RCC 7860 (cell line): ENCODE data around the gene CDK5.

Source experiments
- DNase-seq: peaks from one replicate; pipeline ENCODE4 v3.0.0-alpha.2; 2015; ENCODE audit warnings: low spot score
- FAIRE-seq: peaks from 2 replicates; lab custom pipeline; 2012; peaks lifted over from hg19 to GRCh38; lab: Jason Lieb, UNC

CDK5 gene

DNA sequence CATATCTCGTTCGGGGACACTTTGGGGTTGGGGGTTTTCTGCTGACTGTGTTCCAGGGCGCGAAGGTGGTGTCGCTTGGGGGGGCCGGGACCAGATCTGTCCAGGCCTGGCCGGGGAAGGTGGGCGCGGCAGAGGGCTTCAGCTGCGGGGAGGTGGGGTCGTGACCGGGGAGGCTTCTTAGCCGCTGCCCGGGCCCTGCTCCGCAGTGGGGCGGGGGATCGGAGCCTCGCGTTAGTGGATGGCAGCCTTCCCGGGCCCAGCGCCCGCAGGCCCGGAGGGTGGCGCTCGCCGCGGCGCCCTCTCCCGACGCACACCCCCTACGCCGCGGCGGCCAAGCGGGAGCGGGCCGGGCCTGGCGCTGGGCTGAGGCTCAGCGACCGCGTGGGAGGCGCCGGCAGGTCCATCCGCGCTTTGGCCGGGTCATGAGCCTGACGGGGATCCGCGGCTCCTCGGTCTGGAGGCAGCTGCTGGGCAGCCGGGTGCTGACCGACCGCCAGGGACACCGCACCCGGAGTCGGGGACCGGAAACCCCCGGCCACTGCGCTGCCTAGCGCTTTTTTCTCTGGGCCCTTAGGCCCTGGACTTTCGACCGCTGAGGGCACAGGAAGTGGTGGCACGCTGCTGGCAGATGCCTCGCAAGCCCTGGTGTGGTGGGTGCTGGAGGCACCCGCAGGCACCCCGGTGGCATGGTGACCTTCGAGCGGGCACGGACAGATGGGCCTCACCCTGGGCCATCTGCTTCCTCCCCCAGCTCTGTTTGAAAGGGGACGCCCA is 29.7 kb upstream of the CDK5 start:
- FAIRE-seq (no peak), DNase-seq (peak; percentile 64)

DNA sequence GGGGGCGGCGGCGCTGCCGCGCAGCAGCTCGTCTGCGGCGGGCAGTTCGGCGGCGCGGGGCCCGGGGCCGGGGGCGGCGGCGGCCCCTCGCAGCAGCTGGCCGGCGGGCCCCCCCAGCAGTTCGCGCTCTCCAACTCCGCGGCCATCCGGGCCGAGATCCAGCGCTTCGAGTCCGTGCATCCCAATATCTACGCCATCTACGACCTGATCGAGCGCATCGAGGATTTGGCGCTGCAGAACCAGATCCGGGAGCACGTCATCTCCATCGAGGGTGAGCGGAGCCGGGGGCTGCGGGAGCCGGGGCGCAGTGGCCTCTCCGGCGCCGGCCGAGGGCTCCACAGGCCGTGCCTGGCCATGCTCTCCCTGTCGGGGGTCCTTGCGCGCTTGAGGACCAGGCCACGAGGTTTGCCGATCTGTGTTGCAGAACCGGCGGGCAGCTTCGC is 29.1 kb upstream of the CDK5 start:
- FAIRE-seq = no peak

DNA sequence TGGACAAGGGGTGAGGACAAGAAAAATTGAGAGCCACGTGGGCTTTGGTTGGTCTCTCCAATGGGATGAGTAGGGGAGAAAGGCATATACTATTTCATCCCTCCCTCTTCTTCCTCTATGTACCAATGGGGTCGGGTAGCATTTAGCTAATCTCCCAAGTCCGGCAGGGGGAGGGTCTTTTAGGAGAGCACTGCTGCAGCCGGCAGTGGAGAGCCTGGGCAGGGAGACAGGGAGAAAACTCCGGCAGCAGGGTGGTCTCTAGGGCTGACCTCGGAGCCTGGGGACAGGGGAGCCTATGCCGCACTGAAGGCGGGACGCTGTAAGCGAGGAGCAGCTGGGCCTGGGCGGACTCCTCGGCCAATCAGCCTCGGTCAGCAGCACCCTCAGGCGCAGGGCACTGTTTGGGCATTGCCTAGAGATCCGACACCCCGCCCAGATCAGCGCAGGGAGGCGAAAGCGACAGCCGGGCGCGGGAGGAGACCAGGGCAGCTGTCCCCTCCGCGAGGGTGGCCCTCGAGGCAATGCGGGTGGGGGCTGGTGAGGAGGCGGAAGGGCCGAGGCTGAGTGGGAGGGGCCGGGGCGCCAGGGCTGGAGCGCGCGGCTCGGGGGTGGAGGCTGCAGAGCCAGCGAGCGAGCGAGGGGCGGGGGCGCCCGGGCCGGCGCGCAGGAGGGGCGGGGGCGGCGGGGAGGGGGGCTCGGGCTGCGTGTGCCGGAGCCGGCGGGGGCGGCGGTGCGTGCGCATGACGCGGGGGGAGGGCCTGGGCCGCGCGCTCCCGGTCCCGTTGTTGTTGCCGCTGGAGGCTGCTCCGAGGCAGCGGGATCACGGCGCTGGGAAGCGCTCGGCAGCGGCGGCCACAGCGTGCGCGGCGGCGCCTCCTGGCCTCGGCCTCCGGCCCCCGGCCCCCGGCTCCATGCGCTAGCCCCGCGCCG is 28.3 kb upstream of the CDK5 start, which contains the start of gene AGAP3:
TSS of gene AGAP3 (plus strand) at position 785 of the 930 bp plus-strand sequence. CDS start 267 bp downstream, outside the sequence.
- FAIRE-seq (no peak), DNase-seq (peak; percentile 68)

More for the DNA sequence above, 29.1 kb upstream of the CDK5 start:
- peak; percentile 30 for DNase-seq

DNA sequence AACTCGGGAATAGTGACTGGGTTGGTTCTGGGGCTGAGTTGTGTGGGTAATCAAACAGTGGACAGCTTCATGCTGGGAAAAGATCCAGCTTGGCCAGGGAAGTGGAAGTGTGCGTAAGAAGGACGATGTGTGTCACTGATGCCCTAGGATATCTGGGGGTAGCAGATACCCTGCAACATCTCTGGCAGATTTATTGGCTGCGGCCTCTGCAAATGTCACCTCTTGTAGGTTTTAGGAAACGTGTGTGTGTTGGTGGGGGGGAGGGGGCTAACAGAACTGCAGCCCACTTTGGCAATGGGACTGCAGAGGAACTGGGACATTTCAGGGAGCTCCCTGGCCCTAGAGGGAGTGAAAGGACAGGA is 27.6 kb upstream of the CDK5 start:
- DNase-seq (no peak), FAIRE-seq (no peak)

DNA sequence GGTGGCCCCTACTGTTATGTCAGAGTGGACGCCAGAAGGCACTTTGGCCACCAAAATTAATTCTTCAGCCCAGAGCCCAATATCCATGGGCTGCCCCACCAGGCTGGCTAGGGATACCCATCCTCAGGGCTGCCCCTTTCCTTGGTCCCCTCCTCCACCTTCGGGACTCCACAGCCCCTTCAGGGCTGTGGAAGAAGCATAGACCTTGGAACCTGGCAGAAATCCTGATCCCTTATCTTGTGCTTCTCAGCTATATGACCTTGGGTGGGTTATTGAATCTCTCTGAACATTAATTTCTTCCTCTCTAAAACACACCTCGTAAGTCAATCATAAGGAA is 26.1 kb upstream of the CDK5 start:
- DNase-seq = no peak

DNA sequence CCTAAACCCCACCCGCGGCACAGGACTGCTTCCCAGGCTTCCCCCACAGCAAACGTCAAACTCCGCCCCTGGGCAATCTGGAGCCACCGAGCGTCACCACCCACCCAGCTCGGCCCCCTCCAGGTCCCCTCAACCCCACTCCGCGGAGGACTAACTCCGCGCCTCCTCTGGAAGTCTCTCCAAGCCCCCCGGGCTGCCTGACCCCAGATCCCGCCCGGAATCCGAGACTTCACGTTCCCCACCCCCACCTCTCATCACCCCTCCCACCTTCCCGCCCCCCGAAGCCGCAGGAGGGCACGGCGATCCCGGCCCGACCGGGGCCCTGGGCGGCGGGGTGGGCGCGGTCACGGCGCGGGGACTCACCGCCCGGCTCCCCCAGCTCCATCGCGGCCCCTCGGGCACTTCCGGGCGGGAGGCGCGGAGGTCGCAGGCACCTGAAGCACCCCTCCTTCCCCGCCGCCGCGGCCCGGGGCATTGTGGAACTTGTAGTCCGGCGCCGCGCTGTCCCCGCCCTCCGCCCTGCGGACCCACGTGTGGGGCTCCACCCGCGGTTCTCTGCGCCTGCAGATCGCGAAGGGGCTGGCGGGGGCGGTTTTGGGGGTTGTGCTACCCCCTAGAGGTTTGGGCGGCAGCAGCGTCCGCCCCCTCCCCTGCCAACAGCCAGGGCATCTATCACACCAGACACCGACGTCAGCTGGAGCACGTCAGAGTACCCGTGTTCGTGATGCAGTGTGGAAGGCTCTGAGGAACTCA is 25.6 kb upstream of the CDK5 start, which contains the start of gene TMUB1:
TSS of gene TMUB1 (minus strand) at position 423 of the 753 bp plus-strand sequence. CDS start 930 bp downstream, outside the sequence.
- FAIRE-seq (no peak), DNase-seq (peak; percentile 46)

More for the DNA sequence above, 26.1 kb upstream of the CDK5 start:
- no peak for FAIRE-seq

DNA sequence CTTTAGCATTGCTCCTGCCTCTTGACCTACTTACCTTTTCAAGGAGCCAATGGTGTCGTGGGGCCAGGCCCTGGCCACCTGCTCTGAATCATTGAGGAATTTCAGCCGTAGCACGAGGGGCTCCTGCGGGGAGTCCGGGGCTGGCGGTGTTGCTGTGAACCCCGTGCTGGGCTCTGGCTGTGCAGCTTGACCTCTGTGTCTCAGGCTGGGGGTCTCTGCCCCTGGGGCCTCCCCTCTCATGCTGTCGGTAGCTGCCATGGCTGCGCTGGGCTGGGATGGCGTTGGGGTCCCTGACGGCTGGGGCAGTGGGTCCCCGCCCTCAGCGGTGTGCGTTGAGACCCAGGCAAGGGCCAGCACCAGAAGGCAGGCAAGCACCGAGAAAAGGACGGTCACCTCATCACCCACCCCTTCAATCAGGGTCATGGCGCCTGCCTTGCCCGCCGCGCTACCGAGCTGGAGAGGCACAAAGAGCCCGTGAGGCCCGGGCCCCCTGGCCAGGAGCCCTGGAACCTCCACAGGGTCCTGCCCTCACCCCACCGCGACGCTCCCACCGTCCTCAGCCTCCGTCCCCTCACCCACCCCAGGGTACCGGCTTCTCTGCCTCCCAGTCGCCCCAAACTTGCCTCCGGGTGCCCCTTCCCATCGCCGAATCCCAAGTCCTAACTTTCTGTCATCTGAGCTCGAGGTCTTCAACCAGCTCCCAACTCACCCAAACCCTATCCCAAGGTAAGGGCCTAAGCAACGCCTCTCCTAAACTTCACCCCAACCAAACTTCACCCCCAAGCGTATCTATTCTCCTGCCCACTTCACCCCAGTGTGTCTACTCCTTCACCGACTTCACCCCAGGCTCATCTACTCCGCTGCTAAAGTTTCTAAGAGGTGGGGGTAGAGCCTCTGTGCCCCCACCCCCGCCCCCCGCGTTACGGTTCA is 24.7 kb upstream of the CDK5 start:
- no peak for DNase-seq
- FAIRE-seq = no peak

DNA sequence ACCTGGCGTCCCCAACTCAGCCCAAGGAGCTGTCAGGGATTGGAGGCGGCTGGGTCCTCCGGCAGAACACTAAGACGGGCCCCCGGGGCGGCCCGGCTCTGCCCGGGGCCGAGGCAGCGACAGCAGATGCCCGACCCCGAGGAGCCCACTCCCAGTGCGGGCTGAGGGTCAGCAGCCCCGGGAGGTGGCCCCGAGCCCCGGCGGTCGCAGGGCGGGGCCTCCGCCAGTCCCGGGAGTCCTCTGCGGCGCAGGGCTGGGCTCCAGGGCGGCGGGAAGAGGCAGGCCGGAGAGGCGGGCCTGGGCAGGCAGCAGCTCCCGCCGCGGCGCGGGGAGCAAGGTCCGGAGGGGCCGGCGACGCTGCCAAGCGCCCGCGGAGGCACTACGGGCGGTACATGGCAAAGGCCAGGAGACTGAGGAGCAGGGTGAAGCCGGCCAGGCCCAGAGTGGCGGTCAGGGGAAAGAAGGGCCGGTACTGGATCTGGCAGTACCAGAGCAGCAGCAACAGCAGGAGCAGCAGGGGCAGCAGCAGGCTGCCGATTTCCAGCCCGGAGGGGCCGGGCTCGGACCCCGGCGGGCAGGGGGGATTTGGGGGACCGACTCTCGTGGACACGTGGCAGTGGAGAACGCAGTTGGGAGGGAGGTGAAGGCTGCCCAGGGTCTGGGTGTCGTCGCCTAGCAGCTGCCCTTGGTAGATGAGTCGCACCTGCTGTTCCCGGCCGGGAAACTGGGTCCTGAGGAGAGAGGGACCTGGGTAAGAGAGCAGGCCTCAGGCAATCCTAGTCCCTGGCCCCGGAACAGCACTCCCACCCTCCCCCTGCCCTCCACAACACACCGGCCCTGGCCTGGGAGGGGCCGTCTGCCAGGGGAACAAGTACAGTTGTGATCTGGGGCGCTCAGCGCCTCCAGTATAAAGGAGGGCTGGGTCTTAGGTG is 23.7 kb upstream of the CDK5 start:
- FAIRE-seq = no peak
- peak; percentile 55 for DNase-seq

DNA sequence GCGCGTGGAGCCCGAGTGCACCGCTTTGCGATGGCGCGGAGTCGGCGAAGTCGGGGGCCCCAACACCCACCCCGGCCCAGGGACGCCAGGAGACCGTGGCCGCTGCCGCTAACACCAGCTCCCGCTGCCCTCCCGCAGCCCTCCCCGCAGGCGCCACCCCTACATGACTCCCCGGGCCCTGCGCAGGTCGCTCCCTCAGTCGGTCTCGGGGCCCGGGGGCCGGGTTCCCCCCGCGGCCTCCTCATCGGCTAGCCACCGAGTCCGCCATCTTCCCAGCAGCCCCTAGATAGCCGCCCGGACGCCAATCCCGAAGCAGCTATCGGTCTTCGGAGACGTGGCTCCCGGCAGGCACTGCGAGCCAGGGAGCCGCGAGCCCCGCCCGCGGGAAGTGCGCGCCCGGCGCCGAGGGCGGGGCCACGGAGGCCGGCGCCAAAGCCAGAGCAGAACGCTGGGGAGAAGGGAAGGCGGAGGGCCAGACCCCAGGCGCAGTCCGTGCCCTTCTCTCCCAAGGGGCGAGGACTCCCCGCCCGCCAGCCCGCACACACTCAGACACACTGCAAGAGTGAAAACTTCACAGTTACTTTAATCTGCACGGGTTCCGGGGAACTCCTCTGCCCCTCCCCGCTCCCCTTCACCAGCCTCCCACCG is 22.9 kb upstream of the CDK5 start, which contains the start of gene FASTK:
TSS of gene FASTK (minus strand) at position 288 of the 648 bp plus-strand sequence. CDS start at position 245, 43 bp downstream.
- FAIRE-seq = no peak
- peak; percentile 86 for DNase-seq

DNA sequence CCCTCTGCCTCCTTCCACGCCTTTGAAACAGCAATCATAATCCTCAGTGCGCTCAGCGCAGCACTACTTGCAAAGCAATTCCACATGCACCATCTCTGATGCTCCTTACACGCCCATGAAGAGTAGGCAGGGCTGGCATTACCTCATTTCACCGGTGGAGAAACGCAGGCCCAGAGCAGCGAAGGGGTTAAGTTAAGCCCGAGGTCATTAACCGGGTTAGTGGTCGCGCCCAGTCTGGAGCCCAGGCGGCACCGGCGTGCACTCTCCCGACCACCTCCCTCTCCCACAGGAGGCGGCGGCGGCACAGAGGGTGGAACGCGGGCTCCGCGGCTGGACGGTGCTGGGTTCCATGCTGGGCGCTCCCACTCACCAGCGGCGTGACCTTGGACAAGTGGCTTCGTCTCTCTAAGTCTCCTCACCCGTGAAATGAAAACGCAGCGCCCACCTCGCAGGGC is 22.4 kb upstream of the CDK5 start:
- DNase-seq (peak; percentile 20), FAIRE-seq (no peak)

DNA sequence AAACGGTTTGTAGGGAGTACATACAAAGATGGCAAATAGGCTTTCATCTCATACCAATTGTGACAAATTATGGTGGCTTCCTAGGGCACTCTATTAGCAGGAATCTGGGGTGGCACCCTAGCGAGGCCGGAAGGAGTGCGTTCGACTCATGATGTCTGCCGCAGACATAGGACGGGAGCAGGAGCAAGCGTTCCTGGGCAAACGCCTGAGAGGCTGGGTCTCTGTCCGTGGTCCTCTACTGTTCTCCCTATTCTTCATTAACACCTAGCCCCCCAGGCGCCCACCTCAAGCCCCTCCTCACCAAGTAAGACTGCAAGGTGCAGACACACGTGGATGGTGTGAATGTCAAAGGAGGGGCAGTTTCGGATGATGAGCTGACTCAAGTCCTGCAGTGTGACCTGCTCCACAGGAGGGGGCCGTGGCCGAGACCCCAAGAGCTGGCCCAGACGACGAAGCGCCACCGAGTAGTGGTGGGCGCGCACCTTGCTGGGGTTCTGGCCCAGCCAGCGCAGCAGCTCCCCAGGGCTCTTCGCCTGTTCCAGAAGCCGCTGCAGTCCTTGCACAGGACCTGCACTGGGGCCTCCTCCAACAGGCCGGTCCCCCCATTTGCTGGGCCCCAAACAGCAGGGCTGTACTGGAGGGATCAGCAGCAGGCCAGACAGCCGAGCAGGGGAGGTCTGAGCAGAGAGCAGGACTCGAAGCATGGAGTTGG is 21.7 kb upstream of the CDK5 start:
- no peak for DNase-seq
- no peak for FAIRE-seq

DNA sequence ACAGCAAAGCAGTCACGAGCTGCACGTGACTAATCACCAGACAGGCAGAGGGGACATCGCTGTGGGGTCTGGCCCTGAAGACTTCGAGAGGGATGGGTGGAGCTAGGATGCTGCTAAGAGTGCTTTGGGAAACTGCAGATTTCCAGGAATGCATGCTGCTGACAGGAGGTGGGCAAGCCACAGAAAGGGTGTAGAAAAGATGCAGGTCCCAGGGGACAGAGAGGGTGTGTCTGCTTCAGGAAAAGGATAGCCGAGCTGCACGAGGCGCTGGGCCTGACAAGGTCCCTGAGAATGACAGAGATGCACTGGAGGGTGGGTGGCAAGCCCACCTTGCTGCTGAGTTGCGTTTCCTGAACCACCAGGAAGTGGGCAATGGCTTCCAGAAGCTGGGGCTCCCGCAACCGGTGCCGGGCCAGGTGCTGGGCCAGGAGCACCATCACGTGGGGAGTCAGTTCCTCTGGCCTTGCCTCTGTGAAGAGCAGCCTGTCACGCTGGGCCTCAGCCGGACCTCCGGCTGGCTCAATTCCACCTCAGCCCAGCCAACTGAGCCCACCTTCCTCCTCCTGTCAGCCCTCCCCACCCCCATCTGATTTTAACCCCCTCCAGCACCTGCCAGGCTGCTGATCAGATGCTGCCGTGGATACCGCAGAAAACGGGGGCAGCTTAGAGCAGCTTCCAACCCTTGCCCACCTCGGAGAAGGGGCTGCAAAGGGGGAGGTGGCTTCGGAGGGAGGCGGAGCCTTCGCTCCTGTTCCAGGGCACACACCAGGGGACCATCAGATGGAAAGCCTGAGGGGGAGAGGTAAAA is 20.7 kb upstream of the CDK5 start:
- no peak for DNase-seq
- FAIRE-seq = no peak

DNA sequence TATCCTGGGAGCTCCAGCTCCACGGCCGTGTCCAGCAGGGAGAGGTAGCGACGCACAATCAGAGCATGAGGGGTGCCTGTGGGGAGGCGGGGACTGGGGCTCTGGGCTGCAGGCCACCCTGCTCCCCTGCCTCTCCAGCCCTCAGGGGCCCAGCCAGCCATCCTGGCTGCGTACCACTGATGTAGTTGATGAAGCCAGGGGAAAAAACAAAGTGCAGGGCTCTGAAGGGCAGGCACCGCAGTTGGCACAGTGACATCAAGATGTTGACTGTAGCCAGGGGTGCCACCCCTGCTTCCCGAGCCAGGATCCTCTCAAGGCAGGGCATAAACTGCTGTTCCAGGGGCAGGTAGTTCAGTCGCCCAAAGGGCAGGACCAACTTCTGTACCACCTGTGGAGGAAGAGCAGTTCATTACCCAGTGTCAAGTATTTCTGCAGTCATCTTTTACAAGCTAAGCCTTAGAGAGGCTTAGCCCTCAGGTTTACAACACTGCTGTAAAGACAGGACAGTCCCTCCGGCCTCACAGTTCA is 20.1 kb upstream of the CDK5 start:
- FAIRE-seq (no peak), DNase-seq (no peak)

DNA sequence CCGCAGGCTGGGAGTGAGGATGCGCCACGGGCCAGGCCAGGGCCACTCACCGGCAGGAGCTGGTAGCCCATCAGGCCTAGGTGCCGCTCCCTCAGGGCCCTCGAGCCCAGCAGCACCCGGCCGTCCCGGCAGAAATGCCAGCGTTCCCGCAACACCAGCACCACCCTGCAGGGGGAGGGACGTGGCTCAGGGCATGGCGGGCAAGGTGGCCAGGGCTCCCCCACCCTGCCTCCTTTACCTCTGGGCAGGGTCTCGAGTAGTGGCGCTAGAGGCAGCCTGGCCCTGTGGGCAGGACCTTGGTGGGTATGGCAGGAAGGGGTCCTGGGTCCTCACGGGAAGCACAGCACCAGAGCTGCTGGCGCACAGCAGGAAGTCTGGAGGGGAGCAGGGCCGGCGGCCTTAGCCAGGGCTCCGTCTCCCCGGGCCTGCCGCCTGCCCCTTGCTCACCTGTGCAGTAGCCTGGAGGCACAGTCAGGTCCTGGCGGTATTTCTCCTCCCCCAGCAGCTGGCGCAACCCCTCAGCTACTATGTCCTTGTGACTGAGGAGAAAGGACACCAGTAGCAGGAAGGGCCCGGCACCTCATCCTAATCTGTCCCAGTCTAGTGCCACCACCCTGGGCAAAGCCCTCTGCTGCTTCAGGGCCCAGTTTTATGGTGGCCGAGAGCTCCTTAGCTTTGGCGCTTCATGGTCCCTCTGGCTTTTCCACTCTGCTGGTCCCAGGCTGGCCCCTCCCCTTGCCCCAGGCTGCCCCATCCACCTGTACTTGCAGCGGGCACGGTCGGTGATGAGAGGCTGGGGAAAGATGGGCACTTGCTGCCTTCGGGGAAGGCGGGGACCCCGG is 19.4 kb upstream of the CDK5 start:
- FAIRE-seq (no peak), DNase-seq (no peak)

DNA sequence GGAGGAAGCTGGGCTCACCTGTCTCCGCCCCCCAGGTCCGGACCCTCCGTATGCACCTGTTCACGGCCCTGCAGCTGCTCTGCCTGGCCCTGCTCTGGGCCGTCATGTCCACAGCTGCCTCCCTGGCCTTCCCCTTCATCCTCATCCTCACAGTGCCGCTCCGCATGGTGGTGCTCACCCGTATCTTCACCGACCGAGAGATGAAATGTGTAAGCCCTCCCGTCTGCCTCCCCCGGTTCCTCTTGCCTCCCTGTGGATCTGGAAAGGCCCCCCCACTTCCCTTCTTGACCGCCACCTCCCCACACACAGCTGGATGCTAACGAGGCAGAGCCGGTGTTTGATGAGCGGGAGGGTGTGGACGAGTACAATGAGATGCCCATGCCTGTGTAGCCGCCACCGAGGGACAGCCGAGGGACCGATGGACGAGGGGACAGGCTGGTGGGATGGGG is 18.3 kb upstream of the CDK5 start:
- no peak for DNase-seq

DNA sequence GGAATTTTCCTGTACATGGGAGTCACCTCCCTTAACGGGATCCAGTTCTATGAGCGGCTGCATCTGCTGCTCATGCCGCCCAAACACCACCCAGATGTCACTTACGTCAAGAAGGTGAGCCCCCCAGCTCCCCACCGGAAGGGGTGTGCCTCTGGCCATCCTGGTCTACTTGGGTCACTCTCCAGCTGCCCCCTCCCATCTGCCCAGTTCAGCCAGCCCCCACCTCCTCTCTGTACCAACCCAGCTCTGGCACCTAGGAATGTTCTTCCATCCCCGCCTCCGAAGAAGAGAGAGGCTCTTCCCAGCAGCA is 17.9 kb upstream of the CDK5 start:
- FAIRE-seq (no peak), DNase-seq (no peak)

More for the DNA sequence above, 18.3 kb upstream of the CDK5 start:
- no peak for FAIRE-seq
